HG03135 (cell line): Measurements from ENCODE around the gene LRP1-AS.

Experiments
- ATAC-seq: cut with Tn5 transposase; IDR thresholded peaks from one replicate; pipeline ENCODE4 v1.9.1; 2021; ENCODE audit warnings: mild to moderate bottlenecking, moderate library complexity; ENCODE audit not compliant: unreplicated experiment

The LRP1-AS gene

GRCh38 chr12:57146961-57147944 is at the start of gene LRP1-AS:
Gene LRP1-AS (minus strand): TSS chr12:57147619.
- ATAC-seq, result no peak

- no peak for ATAC-seq
These were observed 49.5 kb upstream of the LRP1-AS start for GRCh38 chr12:57196956-57197355.

GRCh38 chr12:57196439-57196838 is 49.0 kb upstream of the LRP1-AS start:
- no peak for ATAC-seq

GRCh38 chr12:57195611-57196371 is 48.4 kb upstream of the LRP1-AS start:
- ATAC-seq, result no peak

GRCh38 chr12:57195186-57195585 is 47.8 kb upstream of the LRP1-AS start:
- ATAC-seq, result no peak

- no peak for ATAC-seq
These were observed 46.8 kb upstream of the LRP1-AS start for GRCh38 chr12:57194253-57194652.

- ATAC-seq, result no peak
These were observed 46.4 kb upstream of the LRP1-AS start for GRCh38 chr12:57193706-57194245.

- no peak for ATAC-seq
These were observed 45.5 kb upstream of the LRP1-AS start for GRCh38 chr12:57192920-57193319.

GRCh38 chr12:57191410-57191809 is 44.0 kb upstream of the LRP1-AS start:
- ATAC-seq, result no peak

GRCh38 chr12:57190821-57191220 is 43.4 kb upstream of the LRP1-AS start:
- no peak for ATAC-seq

- no peak for ATAC-seq
These were observed 42.6 kb upstream of the LRP1-AS start for GRCh38 chr12:57190037-57190436.

GRCh38 chr12:57188090-57188425 is 40.6 kb upstream of the LRP1-AS start:
- ATAC-seq, result no peak

- ATAC-seq, result no peak
These were observed 40.0 kb upstream of the LRP1-AS start for GRCh38 chr12:57187222-57188089.

GRCh38 chr12:57185906-57186508 is 38.6 kb upstream of the LRP1-AS start:
- no peak for ATAC-seq

- ATAC-seq, result no peak
These were observed 38.0 kb upstream of the LRP1-AS start for GRCh38 chr12:57185403-57185802.

- no peak for ATAC-seq
These were observed 36.7 kb upstream of the LRP1-AS start for GRCh38 chr12:57183939-57184725.

GRCh38 chr12:57182918-57183575 is 35.6 kb upstream of the LRP1-AS start:
- ATAC-seq, result peak; percentile 76

- ATAC-seq, result no peak
These were observed 34.2 kb upstream of the LRP1-AS start for GRCh38 chr12:57181561-57182155.

GRCh38 chr12:57181072-57181471 is 33.7 kb upstream of the LRP1-AS start:
- ATAC-seq, result no peak
